GM12875 (cell line): ENCODE measurements around the gene UROC1.

ENCODE experiments used
- H3K4me3 ChIP-seq: one replicate; pipeline ENCODE4 v1.5.1; 2011; ENCODE audit warnings: low read depth, low read length, control low read depth
- CTCF ChIP-seq: IDR thresholded peaks from 2 replicates; pipeline ENCODE4 v1.5.1; 2011; ENCODE audit warnings: low read depth, mild to moderate bottlenecking, control low read depth, inconsistent platforms, low read length, moderate library complexity, borderline replicate concordance; ENCODE audit not compliant: insufficient read depth

The UROC1 gene

GRCh38 chr3:126519506-126520455, 2.2 kb upstream of the UROC1 start:
- H3K4me3 ChIP-seq, result no peak overlapping the region
- TF ChIP-seq CTCF, result no peak

DNA sequence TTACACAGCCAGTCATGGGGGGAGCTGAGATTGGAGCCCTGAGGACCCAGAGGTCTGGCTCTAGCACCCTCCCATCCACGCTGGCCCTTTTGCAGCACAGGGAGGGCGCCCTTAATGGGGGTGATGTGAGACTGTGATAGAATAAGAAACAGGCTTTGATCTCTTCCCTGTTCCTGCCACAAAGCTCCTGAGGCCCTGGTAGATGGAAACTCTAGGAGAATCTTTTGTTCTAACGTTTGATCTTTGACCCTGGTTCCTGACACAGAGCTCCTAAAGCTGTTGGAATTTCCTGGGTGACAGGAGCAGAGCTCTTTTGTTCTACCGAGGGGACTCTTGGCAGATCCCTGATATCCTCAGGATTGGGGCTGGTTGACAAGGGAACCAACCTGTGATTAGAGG, 1.2 kb upstream of the UROC1 start:
- no peak overlapping the region for H3K4me3 ChIP-seq
- no peak for TF ChIP-seq CTCF

DNA sequence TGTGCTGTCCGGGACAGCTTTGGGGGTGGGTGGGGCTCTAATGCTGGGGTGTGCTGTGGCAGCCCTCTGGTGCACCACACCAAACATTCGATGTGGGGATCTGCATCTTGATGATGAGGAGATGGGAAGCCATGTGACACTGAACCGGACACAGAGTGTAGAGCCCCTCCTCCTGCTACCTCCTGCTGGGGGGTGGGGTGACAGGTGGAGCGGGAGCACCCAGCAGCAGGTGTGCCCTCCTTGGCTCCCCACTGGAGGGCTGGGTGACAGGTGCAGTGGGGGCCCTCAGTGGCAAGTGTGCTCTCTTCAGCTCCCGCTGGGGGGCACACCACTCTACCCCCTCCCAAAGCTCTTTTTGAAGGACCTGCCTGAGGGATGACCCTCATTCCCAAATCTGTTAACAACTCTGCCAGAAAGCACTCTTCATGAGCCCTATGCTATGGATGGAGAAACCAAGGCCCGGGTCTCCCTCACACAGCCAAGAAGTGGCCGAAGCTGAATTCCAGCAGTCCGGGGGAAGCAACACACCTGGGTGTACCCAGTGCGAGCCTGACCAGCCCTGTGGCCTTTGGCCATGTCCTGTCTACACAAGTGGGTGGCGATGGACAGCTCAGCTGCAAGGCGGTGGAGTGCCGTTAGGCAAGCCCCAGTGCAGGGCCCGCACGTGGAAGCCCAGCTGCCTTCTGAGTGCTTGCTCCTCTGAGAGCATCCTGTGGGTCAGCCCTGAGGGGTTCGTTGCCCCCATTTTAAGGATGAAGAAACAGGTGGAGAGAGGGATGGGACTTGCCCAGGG, 609 bp upstream of the UROC1 start:
- no peak overlapping the region for H3K4me3 ChIP-seq
- no peak for TF ChIP-seq CTCF

- no peak for TF ChIP-seq CTCF
- no peak overlapping the region for H3K4me3 ChIP-seq
These were observed 660 bp downstream of the UROC1 start for GRCh38 chr3:126516936-126517290.

GRCh38 chr3:126516152-126516935, 1.2 kb downstream of the UROC1 start:
- no peak for TF ChIP-seq CTCF
- H3K4me3 ChIP-seq, result no peak overlapping the region

- TF ChIP-seq CTCF, result no peak
- H3K4me3 ChIP-seq, result no peak overlapping the region
These were observed 2.4 kb downstream of the UROC1 start for GRCh38 chr3:126515066-126515706.
